HEK293 (cell line): ENCODE results near the gene WNT11.

Experiments used
- CTCF ChIA-PET: fragments of 350-600 bp; formaldehyde crosslinking; extraction: SDS; loops from one replicate; lab custom pipeline; 2021; ENCODE audit warnings: antibody characterized with exemption; lab: Yijun Ruan, JAX
- POLR2A ChIA-PET: fragments of 300-600 bp; formaldehyde crosslinking; extraction: SDS; loops from one replicate; lab custom pipeline; 2020; ENCODE audit warnings: antibody characterized with exemption, inconsistent platforms; lab: Yijun Ruan, JAX
- H3K27ac ChIP-seq: fragments of 200-500 bp; sonication (Bioruptor generic); 2 replicates; pipeline ENCODE4 v1.5.1; 2014; ENCODE audit warnings: low read depth, low read length, control low read depth, inconsistent platforms; ENCODE audit errors: extremely low read depth
- H3K36me3 ChIP-seq, 2 experiments: fragments of 200-500 bp in 1 of 2; sonication (Bioruptor generic) in 1 of 2; 1 replicate in 1 of 2; 2 replicates in 1 of 2; pipeline ENCODE4 v1.5.1; 2014 to 2017; ENCODE audit warnings: inconsistent platforms in 2 of 2, low read length in 2 of 2; ENCODE audit not compliant: control insufficient read depth in 2 of 2, insufficient read depth in 1 of 2
- H3K4me1 ChIP-seq: fragments of 200-500 bp; sonication (Bioruptor generic); 2 replicates; pipeline ENCODE4 v1.5.1; 2014; ENCODE audit warnings: mild to moderate bottlenecking, low read length, inconsistent platforms; ENCODE audit not compliant: control insufficient read depth, insufficient read depth
- H3K4me3 ChIP-seq: 2 replicates; pipeline ENCODE4 v1.5.1; 2011; ENCODE audit warnings: low read depth, mild to moderate bottlenecking, control low read depth, low read length, moderate library complexity
- H3K9me3 ChIP-seq: fragments of 200-500 bp; sonication (Bioruptor generic); 2 replicates; pipeline ENCODE4 v1.5.1; 2014; ENCODE audit warnings: low read depth, low read length, inconsistent platforms; ENCODE audit not compliant: control insufficient read depth, insufficient read depth
- CTCF ChIP-seq: fragments of 450-650 bp; formaldehyde crosslinking; IDR thresholded peaks from 2 replicates; pipeline ENCODE4 v1.5.1; 2016; ENCODE audit warnings: missing biosample characterization, missing genetic modification characterization
- GLIS1 ChIP-seq: fragments of 450-650 bp; formaldehyde crosslinking; IDR thresholded peaks from 2 replicates; pipeline ENCODE4 v1.5.1; 2016; ENCODE audit warnings: missing biosample characterization, missing genetic modification characterization
- IKZF3 ChIP-seq: fragments of 450-650 bp; IDR thresholded peaks from 2 replicates; pipeline ENCODE4 v1.5.0; 2018; ENCODE audit warnings: missing biosample characterization, mild to moderate bottlenecking, missing genetic modification characterization, moderate library complexity
- KLF16 ChIP-seq: fragments of 450-650 bp; formaldehyde crosslinking; IDR thresholded peaks from 2 replicates; pipeline ENCODE4 v1.5.1; 2017; ENCODE audit warnings: missing biosample characterization, missing genetic modification characterization
- PBX3 ChIP-seq: sonication (generic); formaldehyde crosslinking; IDR thresholded peaks from 2 replicates; pipeline ENCODE4 v1.8.1; 2022; ENCODE audit warnings: mild to moderate bottlenecking, moderate library complexity, missing genetic modification reagents
- SP3 ChIP-seq: fragments of 450-650 bp; formaldehyde crosslinking; IDR thresholded peaks from 2 replicates; pipeline ENCODE4 v1.5.1; 2016; ENCODE audit warnings: missing biosample characterization, missing genetic modification characterization
- WT1 ChIP-seq: fragments of 450-650 bp; formaldehyde crosslinking; IDR thresholded peaks from 2 replicates; pipeline ENCODE4 v1.5.1; 2016; ENCODE audit warnings: missing biosample characterization, missing genetic modification characterization
- ZBTB26 ChIP-seq: fragments of 450-650 bp; formaldehyde crosslinking; optimal IDR thresholded peaks from 2 replicates; pipeline ENCODE3; 2016; ENCODE audit warnings: missing biosample characterization, mild to moderate bottlenecking, missing genetic modification characterization
- ZBTB6 ChIP-seq: fragments of 450-650 bp; formaldehyde crosslinking; IDR thresholded peaks from 2 replicates; pipeline ENCODE4 v1.5.1; 2017; ENCODE audit warnings: missing biosample characterization, missing genetic modification characterization
- ZIC2 ChIP-seq: fragments of 450-650 bp; formaldehyde crosslinking; IDR thresholded peaks from 2 replicates; pipeline ENCODE4 v1.5.1; 2016; ENCODE audit warnings: missing biosample characterization, missing genetic modification characterization
- ZNF138 ChIP-seq: fragments of 450-650 bp; formaldehyde crosslinking; IDR thresholded peaks from 2 replicates; pipeline ENCODE4 v1.5.1; 2016; ENCODE audit warnings: missing biosample characterization, missing genetic modification characterization, borderline replicate concordance
- ZNF248 ChIP-seq: fragments of 450-650 bp; formaldehyde crosslinking; IDR thresholded peaks from 2 replicates; pipeline ENCODE4 v1.5.1; 2017; ENCODE audit warnings: missing biosample characterization, missing genetic modification characterization
- ZNF362 ChIP-seq: fragments of 450-650 bp; formaldehyde crosslinking; IDR thresholded peaks from 2 replicates; pipeline ENCODE4 v1.5.1; 2016; ENCODE audit warnings: missing biosample characterization, missing genetic modification characterization
- ZNF530 ChIP-seq: fragments of 450-650 bp; formaldehyde crosslinking; IDR thresholded peaks from 2 replicates; pipeline ENCODE4 v1.5.1; 2016; ENCODE audit warnings: low read depth, missing biosample characterization, missing genetic modification characterization

WNT11 gene

GRCh38 chr11:76207642-76208401 is 1.5 kb upstream of the WNT11 start (continued):
- TF ChIP-seq ZBTB26, result peak; percentile 49
- peak; percentile 24; the same call in 1 of the 2 replicates for TF ChIP-seq SP3 (tag by site-specific recombination)
- peak; percentile 80 for TF ChIP-seq CTCF (tag by site-specific recombination)
- TF ChIP-seq ZNF530 (tag by site-specific recombination), result no peak
- no peak for TF ChIP-seq ZBTB6 (tag by site-specific recombination)
- peak; percentile 63 for TF ChIP-seq IKZF3
- peak; percentile 64; the same call in 1 of the 2 replicates for TF ChIP-seq ZNF362 (tag by site-specific recombination)
- no peak for TF ChIP-seq ZNF248 (tag by site-specific recombination)
- 0 out of 2 replicates have a peak, but pooled peaks have one; percentile 8 for TF ChIP-seq GLIS1
- 0 out of 2 replicates have a peak, but pooled peaks have one; percentile 11 for TF ChIP-seq WT1 (tag by site-specific recombination)

GRCh38 chr11:76206077-76206326 is 300 bp downstream of the WNT11 start:
- H3K36me3 ChIP-seq, result peaks cover 0 to 6% of the 10 kb centered on the region in 2 experiments; a peak in 1 of 3 replicates
- H3K4me3 ChIP-seq, result peak overlapping the region; percentile 14
- TF ChIP-seq PBX3 (CRISPR knock-in tag) (0 out of 2 replicates have a peak, but pooled peaks have one; percentile 17), ZNF138 (tag by site-specific recombination) (no peak)
- ChIA-PET CTCF (interaction anchor here (0.6 to 1.8 kb wide), 5 partner anchors 13 to 474 kb away, joined by 3 to 7 read pairs (median 3); no protein-coding TSS in a partner anchor), POLR2A (no interaction called here)
- no peaks in the 10 kb centered on the region for H3K9me3 ChIP-seq
- no peaks in the 10 kb centered on the region; the same call in 1 of the 2 replicates for H3K4me1 ChIP-seq
- H3K27ac ChIP-seq, result no peak overlapping the region

GRCh38 chr11:76205252-76206076 is 838 bp downstream of the WNT11 start:
- no peaks in the 10 kb centered on the region; the same call in 1 of the 2 replicates for H3K4me1 ChIP-seq
- H3K36me3 ChIP-seq, result peaks cover 0 to 6% of the 10 kb centered on the region in 2 experiments; a peak in 1 of 3 replicates
- POLR2A ChIA-PET, result no interaction called here
- TF ChIP-seq ZIC2 (tag by site-specific recombination) (peak; percentile 80), KLF16 (tag by site-specific recombination) (no peak)
- TF ChIP-seq, all 188 proteins: peak for 1
- Histone ChIP-seq H3K27ac (no peak overlapping the region), H3K4me3 (no peak overlapping the region), H3K9me3 (no peaks in the 10 kb centered on the region)
- CTCF ChIA-PET, result interaction anchor here (0.6 to 1.8 kb wide), 9 partner anchors 13 to 475 kb away, joined by 3 to 7 read pairs (median 3); no protein-coding TSS in a partner anchor
